ENCODE results near the gene OR4F15. TPM values are rescaled to one million over a fixed set of nuclear protein-coding genes. Genes with fewer than 3 reads are reported as not detected.
"Not testable (repeated sequence)": the region's sequence is repeated elsewhere in the genome, so short reads cannot be mapped to it uniquely, and the experiment has no call there.

Gene OR4F15
- total RNA-seq = not detected

GRCh38 chr15:101811902-101812301 is at the start of gene OR4F15:
Gene OR4F15, plus strand, starts transcription at chr15:101812202. Its CDS starts 5,985 bp downstream, at chr15:101818187.
- no peak within 1 kb of the TSS for H3K9ac ChIP-seq (ENCODE audit: low read depth in 1 of 3, low read length in 3 of 3)
- no peaks in the 10 kb centered on the region for H3K9me3 ChIP-seq (ENCODE audit: control insufficient read depth in 3 of 3, low read length in 3 of 3)
- H3K36me3 ChIP-seq (ENCODE audit: control insufficient read depth in 3 of 3, insufficient read depth in 3 of 3, low read length in 3 of 3) = no peaks in the 10 kb centered on the region
- no peak within 1 kb of the TSS for H3K27ac ChIP-seq (ENCODE audit: low read depth, low read length)
- H3K4me3 ChIP-seq (ENCODE audit: low read length in 3 of 3) = no peak within 1 kb of the TSS
- H3K27me3 ChIP-seq (ENCODE audit: control insufficient read depth in 3 of 3, insufficient read depth in 3 of 3, low read length in 3 of 3) = peaks cover 0 to 2% (median 0%) of the 10 kb centered on the region in 3 donors
- no peaks in the 10 kb centered on the region for H3K4me1 ChIP-seq (ENCODE audit: control insufficient read depth in 3 of 3, insufficient read depth in 3 of 3, low read length in 3 of 3)

GRCh38 chr15:101764669-101765339 is 47.2 kb upstream of the OR4F15 start:
- not testable (repeated sequence) for H3K9ac ChIP-seq (ENCODE audit: low read depth in 1 of 3, low read length in 3 of 3); H3K27me3 ChIP-seq (ENCODE audit: control insufficient read depth in 3 of 3, insufficient read depth in 3 of 3, low read length in 3 of 3); H3K4me3 ChIP-seq (ENCODE audit: low read length in 3 of 3); H3K4me1 ChIP-seq (ENCODE audit: control insufficient read depth in 3 of 3, insufficient read depth in 3 of 3, low read length in 3 of 3); H3K36me3 ChIP-seq (ENCODE audit: control insufficient read depth in 3 of 3, insufficient read depth in 3 of 3, low read length in 3 of 3); H3K9me3 ChIP-seq (ENCODE audit: control insufficient read depth in 3 of 3, low read length in 3 of 3); H3K27ac ChIP-seq (ENCODE audit: low read depth, low read length)

- not testable (repeated sequence) for H3K4me1 ChIP-seq (ENCODE audit: control insufficient read depth in 3 of 3, insufficient read depth in 3 of 3, low read length in 3 of 3); H3K36me3 ChIP-seq (ENCODE audit: control insufficient read depth in 3 of 3, insufficient read depth in 3 of 3, low read length in 3 of 3); H3K9me3 ChIP-seq (ENCODE audit: control insufficient read depth in 3 of 3, low read length in 3 of 3); H3K9ac ChIP-seq (ENCODE audit: low read depth in 1 of 3, low read length in 3 of 3); H3K4me3 ChIP-seq (ENCODE audit: low read length in 3 of 3); H3K27me3 ChIP-seq (ENCODE audit: control insufficient read depth in 3 of 3, insufficient read depth in 3 of 3, low read length in 3 of 3); H3K27ac ChIP-seq (ENCODE audit: low read depth, low read length)
Observed at GRCh38 chr15:101765340-101765671, 46.7 kb upstream of the OR4F15 start.

- no peak overlapping the region for H3K4me3 ChIP-seq (ENCODE audit: low read length in 3 of 3)
- H3K9me3 ChIP-seq (ENCODE audit: control insufficient read depth in 3 of 3, low read length in 3 of 3) = peaks cover 0 to 2% (median 0%) of the 10 kb centered on the region in 3 donors
- peaks cover 0 to 2% (median 0%) of the 10 kb centered on the region in 3 donors for H3K27me3 ChIP-seq (ENCODE audit: control insufficient read depth in 3 of 3, insufficient read depth in 3 of 3, low read length in 3 of 3)
- H3K27ac ChIP-seq (ENCODE audit: low read depth, low read length) = no peak overlapping the region
- H3K9ac ChIP-seq (ENCODE audit: low read depth in 1 of 3, low read length in 3 of 3) = no peak overlapping the region
- H3K4me1 ChIP-seq (ENCODE audit: control insufficient read depth in 3 of 3, insufficient read depth in 3 of 3, low read length in 3 of 3) = no peaks in the 10 kb centered on the region
- no peaks in the 10 kb centered on the region for H3K36me3 ChIP-seq (ENCODE audit: control insufficient read depth in 3 of 3, insufficient read depth in 3 of 3, low read length in 3 of 3)
Observed at GRCh38 chr15:101765772-101766456, 46.1 kb upstream of the OR4F15 start.

- H3K9ac ChIP-seq (ENCODE audit: low read depth in 1 of 3, low read length in 3 of 3); H3K36me3 ChIP-seq (ENCODE audit: control insufficient read depth in 3 of 3, insufficient read depth in 3 of 3, low read length in 3 of 3); H3K4me3 ChIP-seq (ENCODE audit: low read length in 3 of 3); H3K27ac ChIP-seq (ENCODE audit: low read depth, low read length); H3K4me1 ChIP-seq (ENCODE audit: control insufficient read depth in 3 of 3, insufficient read depth in 3 of 3, low read length in 3 of 3); H3K9me3 ChIP-seq (ENCODE audit: control insufficient read depth in 3 of 3, low read length in 3 of 3); H3K27me3 ChIP-seq (ENCODE audit: control insufficient read depth in 3 of 3, insufficient read depth in 3 of 3, low read length in 3 of 3): not testable (repeated sequence)
Observed at GRCh38 chr15:101767083-101767640, 44.8 kb upstream of the OR4F15 start.

GRCh38 chr15:101772921-101773320 is 39.1 kb upstream of the OR4F15 start:
- Histone ChIP-seq H3K4me1 (ENCODE audit: control insufficient read depth in 3 of 3, insufficient read depth in 3 of 3, low read length in 3 of 3) (no peaks in the 10 kb centered on the region), H3K27me3 (ENCODE audit: control insufficient read depth in 3 of 3, insufficient read depth in 3 of 3, low read length in 3 of 3) (no peaks in the 10 kb centered on the region), H3K27ac (ENCODE audit: low read depth, low read length) (no peak overlapping the region), H3K9ac (ENCODE audit: low read depth in 1 of 3, low read length in 3 of 3) (no peak overlapping the region), H3K4me3 (ENCODE audit: low read length in 3 of 3) (no peak overlapping the region), H3K9me3 (ENCODE audit: control insufficient read depth in 3 of 3, low read length in 3 of 3) (no peaks in the 10 kb centered on the region), H3K36me3 (ENCODE audit: control insufficient read depth in 3 of 3, insufficient read depth in 3 of 3, low read length in 3 of 3) (no peaks in the 10 kb centered on the region)

- Histone ChIP-seq H3K27ac (ENCODE audit: low read depth, low read length) (no peak overlapping the region), H3K4me3 (ENCODE audit: low read length in 3 of 3) (no peak overlapping the region), H3K36me3 (ENCODE audit: control insufficient read depth in 3 of 3, insufficient read depth in 3 of 3, low read length in 3 of 3) (no peaks in the 10 kb centered on the region), H3K27me3 (ENCODE audit: control insufficient read depth in 3 of 3, insufficient read depth in 3 of 3, low read length in 3 of 3) (no peaks in the 10 kb centered on the region), H3K9me3 (ENCODE audit: control insufficient read depth in 3 of 3, low read length in 3 of 3) (no peaks in the 10 kb centered on the region), H3K9ac (ENCODE audit: low read depth in 1 of 3, low read length in 3 of 3) (no peak overlapping the region), H3K4me1 (ENCODE audit: control insufficient read depth in 3 of 3, insufficient read depth in 3 of 3, low read length in 3 of 3) (no peaks in the 10 kb centered on the region)
Observed at GRCh38 chr15:101773496-101774100, 38.4 kb upstream of the OR4F15 start.

- no peaks in the 10 kb centered on the region for H3K9me3 ChIP-seq (ENCODE audit: control insufficient read depth in 3 of 3, low read length in 3 of 3)
Observed at GRCh38 chr15:101775136-101775535, 36.9 kb upstream of the OR4F15 start.

GRCh38 chr15:101778576-101778975 is 33.4 kb upstream of the OR4F15 start:
- not testable (repeated sequence) for H3K27me3 ChIP-seq (ENCODE audit: control insufficient read depth in 3 of 3, insufficient read depth in 3 of 3, low read length in 3 of 3); H3K4me3 ChIP-seq (ENCODE audit: low read length in 3 of 3); H3K27ac ChIP-seq (ENCODE audit: low read depth, low read length); H3K9ac ChIP-seq (ENCODE audit: low read depth in 1 of 3, low read length in 3 of 3); H3K36me3 ChIP-seq (ENCODE audit: control insufficient read depth in 3 of 3, insufficient read depth in 3 of 3, low read length in 3 of 3); H3K9me3 ChIP-seq (ENCODE audit: control insufficient read depth in 3 of 3, low read length in 3 of 3); H3K4me1 ChIP-seq (ENCODE audit: control insufficient read depth in 3 of 3, insufficient read depth in 3 of 3, low read length in 3 of 3)

More at GRCh38 chr15:101775136-101775535, 36.9 kb upstream of the OR4F15 start:
- H3K4me3 ChIP-seq (ENCODE audit: low read length in 3 of 3) = no peak overlapping the region
- no peak overlapping the region for H3K9ac ChIP-seq (ENCODE audit: low read depth in 1 of 3, low read length in 3 of 3)
- no peak overlapping the region for H3K27ac ChIP-seq (ENCODE audit: low read depth, low read length)
- no peaks in the 10 kb centered on the region for H3K27me3 ChIP-seq (ENCODE audit: control insufficient read depth in 3 of 3, insufficient read depth in 3 of 3, low read length in 3 of 3)
- H3K36me3 ChIP-seq (ENCODE audit: control insufficient read depth in 3 of 3, insufficient read depth in 3 of 3, low read length in 3 of 3) = no peaks in the 10 kb centered on the region
- no peaks in the 10 kb centered on the region for H3K4me1 ChIP-seq (ENCODE audit: control insufficient read depth in 3 of 3, insufficient read depth in 3 of 3, low read length in 3 of 3)

GRCh38 chr15:101780225-101780624 is 31.8 kb upstream of the OR4F15 start:
- not testable (repeated sequence) for H3K36me3 ChIP-seq (ENCODE audit: control insufficient read depth in 3 of 3, insufficient read depth in 3 of 3, low read length in 3 of 3); H3K9ac ChIP-seq (ENCODE audit: low read depth in 1 of 3, low read length in 3 of 3); H3K27me3 ChIP-seq (ENCODE audit: control insufficient read depth in 3 of 3, insufficient read depth in 3 of 3, low read length in 3 of 3); H3K27ac ChIP-seq (ENCODE audit: low read depth, low read length); H3K9me3 ChIP-seq (ENCODE audit: control insufficient read depth in 3 of 3, low read length in 3 of 3); H3K4me3 ChIP-seq (ENCODE audit: low read length in 3 of 3); H3K4me1 ChIP-seq (ENCODE audit: control insufficient read depth in 3 of 3, insufficient read depth in 3 of 3, low read length in 3 of 3)

All from skeletal muscle tissue (tissue), 4 donors.